SU-DHL-6 (cell line): ENCODE data around the gene ATG10.

Experiments used
- EZH2phosphoT487 ChIP-seq: fragments of 200-600 bp; sonication (generic), shearing (Covaris generic); conservative IDR thresholded peaks from 2 replicates; pipeline ENCODE4 v1.6.1; 2018; ENCODE audit warnings: mild to moderate bottlenecking, antibody characterized with exemption, low read length, moderate library complexity, mixed read lengths
- TF ChIP-seq, protein P1 (sequence below): fragments of 200-600 bp; sonication (generic); IDR thresholded peaks from one replicate; pipeline ENCODE4 v1.5.1; 2017; ENCODE audit warnings: antibody characterized with exemption, mild to moderate bottlenecking, low read length, moderate library complexity; ENCODE audit not compliant: insufficient read depth, poor library complexity, severe bottlenecking

DNA sequence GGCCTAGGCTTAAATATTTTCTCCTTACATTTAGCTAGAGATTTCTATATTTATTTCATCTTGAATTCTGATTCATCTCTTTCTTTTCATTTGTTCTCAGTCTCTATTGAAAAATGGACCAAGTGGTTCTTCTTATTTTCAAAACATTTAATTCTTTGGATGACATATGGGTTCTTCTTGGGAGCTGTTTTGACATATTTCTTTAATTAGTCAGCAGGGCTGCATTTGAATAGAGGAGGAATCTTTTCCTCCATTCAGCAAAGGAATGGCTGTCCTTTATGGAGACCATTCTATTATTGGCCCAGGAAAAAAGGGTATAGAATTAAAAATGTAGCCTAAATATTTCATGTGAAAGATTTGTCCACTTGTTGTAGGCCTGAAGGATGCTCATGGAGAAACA lies 196.5 kb downstream of the ATG10 start:
- TF ChIP-seq, protein P1, sequence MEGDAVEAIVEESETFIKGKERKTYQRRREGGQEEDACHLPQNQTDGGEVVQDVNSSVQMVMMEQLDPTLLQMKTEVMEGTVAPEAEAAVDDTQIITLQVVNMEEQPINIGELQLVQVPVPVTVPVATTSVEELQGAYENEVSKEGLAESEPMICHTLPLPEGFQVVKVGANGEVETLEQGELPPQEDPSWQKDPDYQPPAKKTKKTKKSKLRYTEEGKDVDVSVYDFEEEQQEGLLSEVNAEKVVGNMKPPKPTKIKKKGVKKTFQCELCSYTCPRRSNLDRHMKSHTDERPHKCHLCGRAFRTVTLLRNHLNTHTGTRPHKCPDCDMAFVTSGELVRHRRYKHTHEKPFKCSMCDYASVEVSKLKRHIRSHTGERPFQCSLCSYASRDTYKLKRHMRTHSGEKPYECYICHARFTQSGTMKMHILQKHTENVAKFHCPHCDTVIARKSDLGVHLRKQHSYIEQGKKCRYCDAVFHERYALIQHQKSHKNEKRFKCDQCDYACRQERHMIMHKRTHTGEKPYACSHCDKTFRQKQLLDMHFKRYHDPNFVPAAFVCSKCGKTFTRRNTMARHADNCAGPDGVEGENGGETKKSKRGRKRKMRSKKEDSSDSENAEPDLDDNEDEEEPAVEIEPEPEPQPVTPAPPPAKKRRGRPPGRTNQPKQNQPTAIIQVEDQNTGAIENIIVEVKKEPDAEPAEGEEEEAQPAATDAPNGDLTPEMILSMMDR: no peak
- TF ChIP-seq EZH2phosphoT487: no peak
